Testis (tissue), 2 donors: ENCODE results near the gene CAMKK1.

Source experiments
- POLR2A ChIP-seq: fragments of 450-650 bp; IDR thresholded peaks from one replicate; pipeline ENCODE4 v1.6.1; 2017; ENCODE audit warnings: antibody characterized with exemption, mild to moderate bottlenecking, moderate library complexity
- TF ChIP-seq, protein P1 (sequence below), 3 experiments: fragments of 450-650 bp in 2 of 3; fragments of 200-600 bp in 1 of 3; sonication (generic) in 1 of 3; IDR thresholded peaks; one replicate each; pipeline ENCODE4 v1.5.1; 2016 to 2019; ENCODE audit warnings: antibody characterized with exemption in 3 of 3, mild to moderate bottlenecking in 2 of 3, moderate library complexity in 1 of 3

- TF ChIP-seq, protein P1, sequence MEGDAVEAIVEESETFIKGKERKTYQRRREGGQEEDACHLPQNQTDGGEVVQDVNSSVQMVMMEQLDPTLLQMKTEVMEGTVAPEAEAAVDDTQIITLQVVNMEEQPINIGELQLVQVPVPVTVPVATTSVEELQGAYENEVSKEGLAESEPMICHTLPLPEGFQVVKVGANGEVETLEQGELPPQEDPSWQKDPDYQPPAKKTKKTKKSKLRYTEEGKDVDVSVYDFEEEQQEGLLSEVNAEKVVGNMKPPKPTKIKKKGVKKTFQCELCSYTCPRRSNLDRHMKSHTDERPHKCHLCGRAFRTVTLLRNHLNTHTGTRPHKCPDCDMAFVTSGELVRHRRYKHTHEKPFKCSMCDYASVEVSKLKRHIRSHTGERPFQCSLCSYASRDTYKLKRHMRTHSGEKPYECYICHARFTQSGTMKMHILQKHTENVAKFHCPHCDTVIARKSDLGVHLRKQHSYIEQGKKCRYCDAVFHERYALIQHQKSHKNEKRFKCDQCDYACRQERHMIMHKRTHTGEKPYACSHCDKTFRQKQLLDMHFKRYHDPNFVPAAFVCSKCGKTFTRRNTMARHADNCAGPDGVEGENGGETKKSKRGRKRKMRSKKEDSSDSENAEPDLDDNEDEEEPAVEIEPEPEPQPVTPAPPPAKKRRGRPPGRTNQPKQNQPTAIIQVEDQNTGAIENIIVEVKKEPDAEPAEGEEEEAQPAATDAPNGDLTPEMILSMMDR (IDR thresholded peaks at IDR 0.05): no peak
- TF ChIP-seq POLR2A: no peak
Measured at GRCh38 chr17:3879186-3879585, 13.7 kb downstream of the CAMKK1 start.
